Hematopoietic multipotent progenitor cell treated with erythropoietin and hydrocortisone succinate and interleukin-3 and kit ligand, for 8 days (in vitro differentiated cells): Measurements from ENCODE around the gene PDCD1.
"Not testable (repeated sequence)": the region's sequence is repeated elsewhere in the genome, so short reads cannot be mapped to it uniquely, and the experiment has no call there.

Experiments used
- DNase-seq: peaks from one replicate; pipeline ENCODE4 v3.0.0-alpha.2; 2015

Gene PDCD1

GRCh38 chr2:241858206-241859016 lies at the start of gene PDCD1:
Gene PDCD1 (minus strand): TSS chr2:241858894. CDS start chr2:241858838, 56 bp downstream.
- DNase-seq: no peak

- DNase-seq: not testable (repeated sequence)
Measured at GRCh38 chr2:241907831-241908230, 49.1 kb upstream of the PDCD1 start.

- DNase-seq: no peak
Measured at GRCh38 chr2:241906826-241907570, 48.3 kb upstream of the PDCD1 start.

- not testable (repeated sequence) for DNase-seq
Measured at GRCh38 chr2:241906378-241906770, 47.7 kb upstream of the PDCD1 start.

DNA sequence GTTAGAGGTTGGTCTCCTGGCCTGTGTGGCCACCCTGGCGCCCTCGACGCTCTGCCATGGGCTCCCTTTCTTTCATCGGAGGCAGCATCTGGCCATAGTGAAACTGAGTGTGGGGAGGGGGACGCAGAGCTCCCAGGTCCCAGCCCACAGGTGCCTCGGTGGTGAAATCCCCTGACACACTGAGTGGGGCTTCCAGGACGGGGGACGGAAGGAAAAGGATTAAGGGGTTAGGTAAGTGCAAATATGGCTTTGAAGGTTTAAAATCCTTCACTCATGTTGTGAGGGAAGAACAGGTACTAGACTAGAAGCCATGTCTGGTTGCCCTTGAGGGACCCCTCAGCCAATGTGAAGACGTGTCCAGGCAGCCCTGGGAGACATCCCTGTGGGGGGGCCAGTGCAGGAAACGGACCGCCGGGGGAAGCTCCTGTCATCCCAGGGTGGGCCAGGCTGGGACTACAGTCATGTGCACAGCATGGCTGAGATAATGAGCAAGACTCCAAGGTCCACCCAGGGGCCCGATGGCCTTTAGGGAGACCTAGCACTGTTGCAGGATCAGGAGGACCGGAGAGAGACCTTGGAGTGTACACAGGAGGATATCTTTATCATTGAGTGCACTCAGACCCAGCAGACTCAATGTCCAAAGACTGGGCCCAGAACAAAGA lies 47.2 kb upstream of the PDCD1 start:
- no peak for DNase-seq

- no peak for DNase-seq
Measured at GRCh38 chr2:241904791-241905710, 46.4 kb upstream of the PDCD1 start.

DNA sequence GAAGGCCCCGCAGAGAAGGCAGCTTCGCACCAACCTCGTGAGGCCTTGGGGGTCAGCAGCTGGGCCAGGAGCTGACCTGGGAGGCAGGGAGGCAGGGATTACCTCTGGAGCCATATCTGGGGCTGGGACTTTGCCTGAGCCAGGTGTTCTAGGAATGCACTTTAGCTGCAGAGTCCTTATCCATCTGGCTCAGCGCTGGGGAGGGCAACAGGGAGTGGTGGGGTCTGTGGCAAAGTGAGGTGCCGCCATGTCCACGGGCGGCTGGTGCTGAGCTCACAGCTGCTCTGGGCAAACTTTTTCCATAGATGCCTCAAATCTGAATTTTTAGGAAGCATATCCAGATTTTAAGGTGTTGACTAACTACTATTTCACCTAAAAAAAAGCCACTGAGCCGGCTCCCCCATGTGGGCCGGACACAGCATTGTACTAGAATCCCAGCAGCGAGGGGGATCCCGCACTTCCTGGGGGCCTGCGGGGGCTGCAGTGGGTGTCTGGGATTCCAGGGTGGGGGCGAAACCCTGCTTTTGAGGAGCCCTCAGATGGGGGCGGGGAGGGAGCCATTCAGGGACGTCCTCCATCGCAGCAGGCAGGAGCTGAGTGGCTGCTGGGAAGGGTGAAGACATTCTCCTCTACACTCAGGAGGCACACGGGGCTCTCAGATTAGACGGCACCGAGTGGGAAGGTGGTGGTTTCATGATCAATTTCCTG lies 45.5 kb upstream of the PDCD1 start:
- no peak for DNase-seq

GRCh38 chr2:241903121-241904010 lies 44.7 kb upstream of the PDCD1 start:
- DNase-seq: no peak

GRCh38 chr2:241902357-241902991 lies 43.8 kb upstream of the PDCD1 start:
- DNase-seq: no peak

GRCh38 chr2:241901500-241902351 lies 43.0 kb upstream of the PDCD1 start:
- no peak for DNase-seq

GRCh38 chr2:241901018-241901380 lies 42.3 kb upstream of the PDCD1 start:
- DNase-seq: no peak

- no peak for DNase-seq
Measured at GRCh38 chr2:241900251-241901017, 41.7 kb upstream of the PDCD1 start.

DNA sequence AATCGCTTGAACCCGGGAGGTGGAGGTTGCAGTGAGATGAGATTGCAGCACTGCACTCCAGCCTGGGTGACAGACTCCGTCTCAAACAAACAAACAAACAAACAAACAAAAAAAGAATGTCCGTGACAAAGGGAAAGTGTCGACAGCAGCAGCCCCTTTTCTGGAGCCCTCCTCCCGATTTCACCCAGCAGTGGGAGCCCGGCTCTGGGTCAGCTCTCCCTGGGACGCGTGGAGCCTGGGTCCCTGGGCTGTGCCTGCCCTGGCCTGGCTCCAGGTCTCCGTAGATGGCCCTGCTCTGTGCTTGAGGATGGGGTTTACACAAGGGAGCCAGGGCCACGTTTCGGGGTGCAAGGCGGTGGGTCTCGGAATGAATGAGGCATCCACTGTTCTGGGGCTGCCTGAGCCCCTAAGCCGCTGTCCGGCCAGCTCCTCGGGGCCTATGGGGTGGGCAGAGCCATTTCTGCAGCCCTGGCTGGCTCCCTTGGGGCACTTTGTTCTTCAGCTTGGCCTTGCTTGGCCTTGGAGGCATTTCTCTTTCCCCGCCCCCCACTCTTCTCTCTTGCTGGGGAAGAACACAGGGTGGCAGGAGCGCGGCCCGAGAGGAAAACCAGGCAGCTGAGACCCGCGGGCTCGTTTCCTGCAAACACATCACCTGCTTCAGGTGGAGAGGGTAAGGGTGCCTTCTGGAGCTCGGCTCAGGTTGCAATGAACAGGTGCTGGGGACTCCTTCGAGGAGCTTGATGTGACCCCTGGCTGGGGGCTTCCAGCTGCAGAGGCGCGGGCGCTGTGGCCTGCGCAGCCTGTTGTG lies 40.0 kb upstream of the PDCD1 start:
- no peak for DNase-seq

DNA sequence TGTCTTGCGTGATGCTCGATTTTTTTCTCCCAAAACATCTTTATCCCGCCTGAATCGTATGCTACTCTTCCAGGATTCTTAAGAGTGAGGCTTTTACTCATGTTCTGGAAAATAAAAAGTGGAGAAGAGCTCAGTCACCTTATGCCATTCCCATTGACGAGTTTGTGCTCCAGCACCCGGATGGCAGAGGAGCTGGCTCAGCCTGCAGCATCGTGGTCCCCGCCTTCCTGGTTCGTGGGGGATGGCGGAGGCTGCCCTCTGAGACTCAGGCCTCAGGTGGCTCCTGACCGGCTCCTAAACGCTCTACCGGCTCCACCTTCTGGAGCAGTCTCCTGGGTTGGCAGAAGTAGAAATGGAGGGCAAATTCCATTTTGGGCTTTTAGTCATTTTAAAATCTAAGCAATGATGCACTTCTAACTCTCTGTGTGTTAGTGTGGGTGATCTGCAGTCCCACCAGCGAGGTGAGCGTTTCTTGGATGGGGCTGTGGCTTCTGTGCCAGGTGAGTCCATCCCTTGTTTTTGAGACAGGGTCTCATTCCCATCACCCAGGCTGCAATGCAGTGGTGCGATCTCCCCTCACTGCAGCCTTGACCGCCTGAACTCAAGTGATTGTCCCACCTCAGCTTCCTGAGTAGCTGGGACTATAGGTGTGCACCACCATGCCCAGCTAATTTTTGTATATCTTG lies 38.7 kb upstream of the PDCD1 start:
- DNase-seq: no peak

GRCh38 chr2:241896746-241897201 lies 38.1 kb upstream of the PDCD1 start:
- no peak for DNase-seq

DNA sequence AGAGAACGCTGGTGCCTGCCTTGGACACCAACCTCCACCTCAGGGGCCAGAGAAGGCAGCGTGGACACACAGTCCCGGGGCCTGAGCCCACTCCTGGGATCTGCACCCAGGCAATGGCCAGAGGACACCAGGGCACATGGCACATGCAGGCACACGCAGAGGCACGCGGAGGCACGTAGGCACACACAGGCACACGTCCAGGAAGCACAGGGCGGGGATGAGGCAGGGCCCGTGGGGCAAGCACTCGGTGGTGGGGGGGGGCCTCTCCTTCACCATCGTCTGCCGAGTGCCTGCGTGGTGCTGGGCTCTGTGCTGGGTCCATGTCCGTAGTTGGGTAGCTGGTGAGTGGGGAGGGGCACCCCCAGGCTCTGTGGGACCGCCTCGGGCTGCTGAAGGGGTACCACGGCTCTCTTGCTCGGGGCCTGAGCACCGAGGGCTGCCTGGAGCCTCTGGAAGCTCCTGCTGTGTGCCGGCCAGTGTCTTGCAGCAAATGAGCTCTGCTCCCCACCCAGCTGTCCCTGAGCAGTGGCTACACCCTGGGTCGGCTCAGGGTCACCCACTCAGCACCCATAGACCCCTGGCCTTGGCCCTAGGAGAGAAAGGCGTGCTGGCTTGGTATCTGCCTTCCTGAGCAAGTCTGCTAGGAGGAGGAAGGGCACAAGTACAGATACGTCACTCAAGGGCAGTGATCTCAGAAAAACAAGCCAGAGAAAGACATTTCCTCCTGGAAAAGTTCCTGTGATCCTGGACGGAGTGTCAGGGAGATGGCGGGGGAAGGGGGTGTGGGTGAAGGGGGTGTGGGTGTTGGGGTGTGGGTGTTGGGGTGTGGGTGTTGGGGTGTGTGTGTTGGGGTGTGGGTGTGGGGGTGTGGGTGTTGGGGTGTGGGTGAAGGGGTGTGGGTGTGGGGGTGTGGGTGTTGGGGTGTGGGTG lies 37.3 kb upstream of the PDCD1 start:
- no peak for DNase-seq
